Superior temporal gyrus (tissue), 1 donor: ENCODE measurements around the gene MSI2.

ENCODE experiments used
- DNase-seq: peaks from one replicate; pipeline ENCODE4 v3.0.0-alpha.2; 2016; ENCODE audit errors: extremely low spot score

The MSI2 gene

DNA sequence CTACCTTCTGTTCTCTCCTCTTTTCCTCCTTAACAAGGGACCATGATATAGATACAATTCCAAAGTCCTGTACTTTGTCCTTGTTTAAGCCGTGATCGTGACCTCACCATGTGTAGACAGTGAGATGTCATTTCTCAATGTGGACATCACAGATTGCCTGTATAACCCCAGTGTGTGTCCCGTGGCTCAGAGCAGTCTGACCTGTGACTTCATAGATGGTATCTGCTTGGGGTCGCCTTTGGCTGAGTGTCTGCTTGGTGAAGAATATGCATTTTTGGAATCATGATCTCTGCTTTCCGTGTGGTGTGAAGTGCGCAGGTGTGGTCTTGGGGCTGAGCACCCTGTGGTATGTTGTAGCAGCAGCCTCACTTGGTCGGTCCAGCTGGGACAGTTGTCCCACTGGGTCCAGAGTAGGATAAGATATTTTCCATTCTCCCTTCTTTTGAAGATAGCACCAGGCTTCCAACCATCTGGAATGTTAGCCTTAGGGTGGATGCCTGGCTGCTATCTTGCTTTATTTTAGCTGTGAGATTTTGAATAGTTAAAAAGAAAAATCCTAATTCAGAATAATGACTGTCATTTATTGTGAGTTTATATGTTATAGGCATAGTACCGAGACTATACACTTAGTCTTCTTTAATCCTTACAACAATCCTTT is 13.4 kb downstream of the MSI2 start:
- no peak for DNase-seq

- DNase-seq: no peak
These were observed 14.5 kb downstream of the MSI2 start for GRCh38 chr17:57270801-57271245.

DNA sequence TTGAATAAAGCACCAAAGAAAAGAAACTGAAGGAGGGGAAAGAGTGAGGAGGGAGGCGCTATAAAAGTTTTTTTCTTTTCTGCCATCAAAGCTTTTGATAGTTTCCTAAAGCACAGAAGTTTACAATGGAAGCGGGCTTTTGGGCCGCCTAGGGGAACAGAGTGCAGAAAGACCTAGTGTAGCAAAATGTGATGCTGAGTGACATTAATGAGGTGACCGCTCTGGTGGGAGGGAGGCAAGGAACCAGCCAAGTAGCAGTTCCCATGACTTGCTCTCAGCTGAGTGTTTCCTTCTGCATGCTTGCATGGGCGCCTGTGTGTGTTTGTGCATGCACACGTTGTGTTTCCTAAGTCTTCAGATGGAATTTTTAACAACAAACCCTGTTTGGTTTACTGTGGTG is 15.5 kb downstream of the MSI2 start:
- no peak for DNase-seq

GRCh38 chr17:57273490-57273889 is 17.2 kb downstream of the MSI2 start:
- no peak for DNase-seq

DNA sequence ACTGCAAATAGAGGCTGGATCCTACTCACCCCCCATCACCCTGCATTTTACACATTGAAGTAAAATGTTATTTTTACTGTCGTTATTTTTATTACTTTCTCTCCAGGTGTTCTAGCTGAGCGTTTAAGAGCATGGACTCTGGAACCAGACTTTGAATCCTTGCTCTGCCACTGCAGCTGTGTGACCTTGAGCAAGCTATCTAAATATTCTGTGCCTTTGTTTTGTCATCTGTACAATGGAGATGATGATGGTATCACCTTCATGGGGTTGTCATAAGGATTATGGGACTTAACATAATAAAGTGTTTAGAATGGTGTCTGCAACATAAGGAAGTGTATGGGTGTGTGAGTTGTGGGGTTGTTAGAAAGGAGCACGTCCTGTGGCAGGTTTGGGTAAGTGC is 17.8 kb downstream of the MSI2 start:
- no peak for DNase-seq

- no peak for DNase-seq
These were observed 18.9 kb downstream of the MSI2 start for GRCh38 chr17:57275071-57275764.

DNA sequence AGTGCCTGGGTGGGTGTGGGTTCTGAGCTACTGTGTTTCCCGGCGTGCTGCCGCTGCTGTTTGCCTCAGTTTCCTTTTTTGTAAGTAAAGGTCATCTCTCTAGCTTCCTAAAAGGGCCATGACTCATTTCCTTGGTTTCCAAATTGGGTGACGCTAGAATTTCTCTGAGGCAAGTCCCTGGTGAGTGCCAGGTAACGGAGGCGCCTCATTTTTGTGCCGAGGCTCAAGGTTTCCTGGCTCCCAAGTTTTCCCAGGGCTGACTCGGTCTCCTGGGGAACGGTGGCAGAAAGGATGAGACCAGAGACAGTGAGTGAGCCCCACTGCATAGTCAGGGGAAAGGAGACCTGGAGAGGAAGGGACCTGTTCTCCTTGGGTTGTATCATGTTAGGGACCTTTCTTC is 20.3 kb downstream of the MSI2 start:
- no peak for DNase-seq

GRCh38 chr17:57277923-57278604 is 21.7 kb downstream of the MSI2 start:
- DNase-seq: no peak

DNA sequence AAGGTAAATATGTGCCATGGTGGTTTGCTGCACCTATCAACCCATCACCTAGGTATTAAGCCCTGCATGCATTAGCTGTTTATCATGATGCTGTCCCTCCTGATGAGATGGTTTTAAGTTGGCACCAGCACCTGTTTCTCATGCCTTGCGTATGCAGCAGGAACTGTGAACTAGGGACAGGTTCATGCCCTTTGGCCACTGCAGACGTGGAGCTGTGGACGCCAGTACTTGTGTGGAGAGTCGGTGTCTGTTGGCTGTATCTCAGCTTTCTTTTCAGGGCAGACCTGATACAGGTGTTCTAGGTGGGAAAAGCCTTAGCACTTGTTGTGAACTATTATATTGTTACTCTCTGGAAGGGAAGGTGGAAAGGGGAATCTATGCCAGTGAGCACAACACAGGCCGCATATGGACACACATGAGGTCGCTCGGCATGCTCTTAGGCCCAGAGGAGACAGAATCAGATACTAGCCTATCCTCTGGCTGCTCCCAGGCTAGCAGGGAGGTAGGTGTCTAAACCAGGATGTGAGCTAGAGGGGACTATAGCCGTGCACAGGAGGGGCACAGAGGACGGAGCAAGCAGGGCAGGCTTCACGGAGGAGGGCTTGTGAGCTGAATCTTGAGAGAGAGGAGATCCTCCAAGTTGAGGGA is 22.5 kb downstream of the MSI2 start:
- DNase-seq: no peak

- no peak for DNase-seq
These were observed 23.1 kb downstream of the MSI2 start for GRCh38 chr17:57279432-57279831.

DNA sequence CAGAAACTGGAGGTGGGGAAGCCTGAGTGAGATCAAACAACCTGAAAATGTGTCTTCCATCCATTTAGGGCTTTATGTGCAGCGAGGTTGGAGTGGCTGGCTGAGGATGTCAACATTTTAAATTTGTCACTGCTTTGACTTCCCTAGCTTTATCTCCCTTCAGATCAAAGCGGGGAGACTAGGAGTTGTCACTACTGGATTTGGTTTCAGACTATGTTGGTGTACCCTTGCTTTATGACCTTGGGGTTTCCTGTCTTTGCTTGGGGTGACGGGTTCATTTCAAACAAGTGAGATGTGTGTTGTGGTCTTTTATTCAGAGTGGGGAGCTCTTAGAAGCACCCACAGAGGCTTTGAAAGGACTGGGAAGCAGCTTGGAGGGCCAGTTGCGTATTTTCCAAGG is 25.6 kb downstream of the MSI2 start:
- no peak for DNase-seq

DNA sequence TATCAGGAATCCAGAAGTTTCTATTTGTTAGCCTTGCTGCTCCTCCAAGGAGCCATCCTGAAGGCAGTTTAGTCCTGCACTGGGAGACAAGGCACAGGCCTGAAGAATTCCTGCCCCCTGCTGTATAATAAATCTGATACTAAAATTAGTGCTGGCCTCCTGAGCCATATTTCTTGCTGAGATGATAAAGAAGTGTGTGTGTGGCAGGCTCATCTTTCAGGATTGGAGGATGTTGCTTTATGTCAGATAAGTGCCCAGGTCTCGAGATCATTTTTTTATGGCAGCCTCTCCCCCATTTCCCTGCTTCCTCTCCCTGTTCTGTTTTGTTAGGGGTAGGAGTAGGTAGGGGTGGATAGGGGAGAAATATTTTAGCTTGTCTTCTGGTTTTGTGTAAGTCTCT is 26.0 kb downstream of the MSI2 start:
- no peak for DNase-seq

DNA sequence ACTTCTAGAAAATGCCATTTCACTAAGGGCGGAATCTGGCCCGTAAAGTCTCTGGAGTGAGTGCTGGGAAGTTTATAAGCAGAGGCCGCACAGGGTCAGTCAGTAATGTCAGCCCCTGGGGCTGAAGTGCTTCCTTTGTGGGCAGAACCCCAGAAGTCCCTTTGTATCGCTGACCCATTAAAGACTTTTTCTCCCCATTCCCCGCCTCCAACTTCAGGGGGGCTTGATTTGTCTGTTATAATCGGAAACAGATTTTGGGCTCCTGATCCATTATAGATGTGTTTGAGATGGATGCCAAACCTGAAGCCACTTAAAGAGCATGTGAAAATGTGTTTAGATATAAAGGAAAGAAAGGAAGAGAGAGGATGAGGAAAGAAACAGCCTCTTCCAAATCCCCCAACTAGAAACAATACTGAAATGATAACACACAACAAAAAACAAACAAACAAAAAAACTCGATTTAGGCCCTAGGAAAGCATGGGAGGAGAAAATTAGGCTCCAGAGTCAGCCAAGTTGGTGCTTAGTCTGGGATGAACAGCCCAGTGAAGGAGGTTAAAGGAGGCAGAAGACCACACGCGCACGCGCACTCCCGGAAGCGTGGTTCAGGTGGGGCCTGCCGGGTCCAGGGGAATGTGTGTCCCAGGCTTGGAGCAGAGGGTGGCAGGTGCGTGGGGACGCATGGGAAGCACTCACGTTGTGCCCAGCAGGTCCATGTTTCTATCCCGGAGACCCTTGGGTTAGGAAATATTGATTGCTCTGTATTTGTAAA is 27.1 kb downstream of the MSI2 start:
- DNase-seq: no peak

DNA sequence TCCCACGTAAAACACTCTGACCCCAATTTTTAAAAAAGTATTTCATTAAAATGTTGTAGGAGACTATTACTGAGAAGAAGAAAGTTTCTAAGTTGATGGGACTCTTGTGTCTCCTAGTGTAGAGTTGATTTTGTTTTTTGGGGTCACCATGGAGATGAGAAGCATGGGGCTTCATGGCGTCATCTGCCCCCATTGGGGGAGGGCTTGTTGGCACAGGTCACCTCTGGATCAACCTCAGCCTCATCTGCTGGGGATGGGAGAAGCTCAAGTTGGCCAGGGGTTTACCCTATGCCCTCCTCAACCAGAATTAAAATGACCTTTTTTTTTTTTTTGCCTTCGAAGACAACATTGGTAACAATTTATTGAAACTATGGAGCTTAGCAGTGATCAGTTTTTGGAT is 28.3 kb downstream of the MSI2 start:
- DNase-seq: no peak

DNA sequence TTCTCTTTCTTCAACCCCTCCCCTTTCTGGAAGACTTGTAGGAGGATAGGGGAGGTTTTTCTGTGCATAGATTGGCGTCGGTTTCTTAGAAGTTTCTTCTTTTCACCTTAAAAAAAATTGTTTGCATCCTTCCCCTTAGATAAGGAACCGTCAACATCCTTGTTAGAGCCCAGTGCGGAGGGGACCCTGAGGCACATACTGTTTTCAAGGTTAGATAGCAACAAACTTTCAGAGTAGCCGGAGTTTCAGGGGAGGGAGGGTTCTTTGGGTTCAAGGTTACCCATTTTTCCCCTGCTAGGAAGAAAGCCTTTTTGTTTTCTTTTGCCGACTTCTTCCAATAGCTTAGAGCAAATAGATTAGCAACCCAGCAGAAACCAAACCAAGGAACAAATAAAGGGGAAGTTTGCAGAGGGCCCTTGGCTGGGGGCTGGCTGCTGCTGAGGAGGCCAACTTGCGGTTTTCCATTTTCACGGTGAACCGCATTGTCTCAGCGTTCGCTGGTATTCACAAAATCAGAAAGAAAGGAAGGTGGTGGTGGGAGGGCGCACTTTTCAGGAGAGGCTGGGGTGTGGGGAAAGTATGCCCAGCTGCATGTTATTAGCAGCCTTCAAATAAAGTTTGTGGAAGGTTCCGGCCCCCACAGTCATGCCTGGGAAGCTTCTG is 28.8 kb downstream of the MSI2 start:
- no peak for DNase-seq

GRCh38 chr17:57285701-57286100 is 29.4 kb downstream of the MSI2 start:
- no peak for DNase-seq

DNA sequence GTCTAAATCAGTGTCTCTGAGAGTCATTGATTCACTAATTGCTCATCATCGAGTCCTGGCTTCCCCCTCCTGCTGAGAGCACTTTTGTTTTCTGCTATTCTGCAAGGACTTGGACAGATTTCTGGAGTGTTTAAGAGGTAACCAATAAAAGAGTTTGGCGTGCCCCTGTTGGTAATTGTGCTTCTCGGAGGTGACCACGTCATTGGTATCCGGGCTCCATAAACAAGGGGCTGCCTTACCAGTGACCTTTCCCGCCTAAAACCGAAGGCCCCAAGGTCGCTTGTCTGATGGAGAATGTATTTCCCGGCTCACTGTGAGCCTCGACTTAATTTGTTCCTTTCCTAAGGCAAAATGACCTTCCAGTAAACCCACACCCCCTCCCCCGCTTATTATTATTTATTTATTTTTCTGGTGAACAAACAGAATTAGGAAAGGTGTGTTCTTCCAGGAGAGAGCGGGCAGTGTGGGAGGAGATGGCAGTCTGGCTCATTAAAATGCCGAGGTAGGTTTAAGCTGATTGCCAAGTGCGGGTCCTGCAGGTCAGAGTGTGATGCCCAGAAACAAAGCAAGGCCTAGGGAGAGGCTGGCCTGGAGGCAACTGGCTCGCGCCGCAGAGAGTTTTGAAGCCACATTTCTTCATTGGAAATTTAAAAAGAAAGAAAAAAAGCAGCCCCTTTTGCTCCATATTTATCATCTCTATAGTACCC is 30.2 kb downstream of the MSI2 start:
- DNase-seq: no peak

DNA sequence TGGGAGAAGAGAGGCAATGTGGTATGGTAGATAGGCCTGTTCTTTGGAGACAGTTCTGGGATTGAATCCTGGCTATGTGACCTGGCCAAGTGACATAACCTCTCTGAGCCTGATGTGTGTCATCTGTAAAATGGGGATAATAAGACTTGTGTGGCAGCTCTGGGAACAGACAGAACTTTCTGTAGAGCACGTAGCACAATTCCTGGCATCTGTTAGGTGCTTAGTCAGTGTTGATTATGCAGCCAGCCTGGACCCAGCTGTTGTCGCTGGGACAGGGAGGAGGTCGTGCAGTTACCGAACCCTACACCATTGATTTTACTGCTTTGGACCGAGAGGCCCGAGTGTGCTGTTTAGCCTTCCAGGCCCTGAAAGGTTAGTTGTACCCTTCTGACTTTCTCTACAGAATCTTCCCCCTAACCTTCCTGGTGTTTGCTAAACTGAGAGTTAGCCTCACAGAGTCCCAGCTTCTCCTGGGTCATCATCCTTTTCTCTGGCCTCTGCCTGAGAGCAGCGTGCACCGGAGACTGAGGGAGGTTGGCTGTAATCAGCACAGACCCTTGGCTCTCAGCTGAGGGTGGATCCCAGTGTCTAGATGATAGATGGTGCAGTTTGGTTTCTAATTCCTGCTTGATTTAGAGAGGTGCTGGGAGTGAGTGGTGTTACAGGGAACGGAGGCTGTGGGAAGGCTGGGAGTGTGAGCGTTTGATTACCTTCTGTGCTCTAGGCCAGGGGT is 31.9 kb downstream of the MSI2 start:
- DNase-seq: no peak

DNA sequence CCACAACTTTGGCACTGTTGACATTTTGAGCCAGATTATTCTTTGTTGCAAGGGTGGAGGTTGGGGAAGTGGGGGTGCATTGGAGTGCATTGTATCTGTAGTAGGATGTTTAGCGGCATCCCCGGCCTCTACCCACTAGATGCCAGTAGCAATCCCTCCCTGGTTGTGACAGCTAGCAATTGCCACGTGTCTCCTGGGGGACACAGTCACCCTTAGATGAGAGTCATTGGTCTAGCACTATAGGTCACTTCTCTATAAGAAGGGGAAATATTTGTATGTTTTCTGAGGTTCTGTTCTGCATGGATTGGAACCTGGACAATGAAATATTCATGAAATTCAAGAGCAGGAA is 32.4 kb downstream of the MSI2 start:
- peak; percentile 55 for DNase-seq

DNA sequence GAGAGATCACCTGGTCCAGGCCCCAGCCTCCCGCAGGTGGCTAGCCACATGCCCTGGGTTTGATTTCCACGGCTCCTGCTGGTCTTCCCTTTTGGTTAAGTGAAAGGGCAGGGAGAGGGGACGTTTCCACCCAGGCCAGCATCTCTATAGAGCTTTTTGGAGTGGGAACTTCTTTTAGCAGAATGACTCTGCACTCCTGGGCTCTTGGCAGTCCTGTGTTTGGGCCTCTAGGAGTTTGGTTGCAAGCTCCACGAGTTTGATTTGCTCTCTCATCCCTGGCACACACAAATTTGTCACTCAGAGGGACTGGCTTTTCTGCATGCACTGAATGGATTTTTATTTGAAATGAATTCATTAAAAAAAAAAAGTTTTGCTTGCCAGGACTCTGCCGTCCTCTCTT is 32.8 kb downstream of the MSI2 start:
- no peak for DNase-seq
